Psoas muscle (tissue), 8 donors: ENCODE data around the gene SEMA4D. TPM values are rescaled to one million over a fixed set of nuclear protein-coding genes. Genes with fewer than 3 reads are reported as not detected.

Experiments used
- ATAC-seq, 4 donors: fragments of 200-7000 bp; cut with Tn5 transposase; one replicate each; pipeline ENCODE4 v1.9.1; 2020; ENCODE audit warnings: moderate library complexity in 3 of 4, mild to moderate bottlenecking in 2 of 4
- DNase-seq, 2 donors: peaks; one replicate each; pipeline ENCODE4 v3.0.0-alpha.2; 2020
- H3K27ac ChIP-seq: fragments of 200-600 bp; one replicate; pipeline ENCODE4 v1.8.0; 2022
- H3K27me3 ChIP-seq, 3 donors: fragments of 200-600 bp in 1 of 3; one replicate each; pipeline versions ENCODE4 v1.6.1 to v1.8.0; 2013 to 2022; ENCODE audit warnings: low read length in 2 of 3, mild to moderate bottlenecking in 2 of 3, moderate library complexity in 1 of 3; ENCODE audit not compliant: insufficient read depth in 3 of 3
- H3K36me3 ChIP-seq, 2 donors: fragments of 200-600 bp in 1 of 2; one replicate each; pipeline versions ENCODE4 v1.6.1 to v1.8.0; 2013 to 2022; ENCODE audit warnings: low read depth in 1 of 2, mild to moderate bottlenecking in 1 of 2, moderate library complexity in 1 of 2; ENCODE audit not compliant: insufficient read depth in 1 of 2
- H3K4me1 ChIP-seq: fragments of 200-600 bp; one replicate; pipeline ENCODE4 v1.8.0; 2022
- H3K4me3 ChIP-seq: fragments of 200-600 bp; one replicate; pipeline ENCODE4 v1.8.0; 2022; ENCODE audit warnings: mild to moderate bottlenecking
- H3K9me3 ChIP-seq: fragments of 200-600 bp; one replicate; pipeline ENCODE4 v1.8.0; 2022
- WGBS, 3 donors: extraction: QIAGEN DNeasy Blood & Tissue Kit; methylation state at CpG; one replicate each; pipeline versions ENCODE4 v1.1.6 to v1.1.7; 2013; 5-methylcytosine and 5-hydroxymethylcytosine counted together
- intact Hi-C, 2 donors: fragments of 100-400 bp; cut with DNase I; formaldehyde crosslinking; loops; one replicate each; pipeline versions ENCODE4 v1.11.0 to v1.14.2; 2022
- polyA plus RNA-seq, 3 donors: library from polyadenylated mRNA; stranded (reverse); fragments of 200-250 nt; gene quantifications; one replicate each; pipeline ENCODE4 v1.2.3, GENCODE V29; 2013
- total RNA-seq, 4 donors: library from RNA; stranded (reverse); fragmentation: NEBNext Ultra II Directional in 2 of 4; extraction: Animal tissue kit (Norgen Biotek cat#: 25700) in 2 of 4; gene quantifications; one replicate each; pipeline versions ENCODE4 v1.2.1 to v1.2.4, GENCODE V29; 2021 to 2023
- TF ChIP-seq, protein P1 (sequence below): fragments of 200-600 bp; IDR thresholded peaks from one replicate; pipeline ENCODE4 v1.8.0; 2022; ENCODE audit warnings: antibody characterized with exemption
- donor health status: healthy with polysubstance abuse.
- donor health status: DM: no; HTN: no; CAD: no; lungs with moderate emphysema.
- donor health status: Bipolar disorder and iron deficiency.
- donor health status: healthy.
- donor health status: DM: yes; HTN: yes; CAD: no.
- donor health status: DM: no; HTN: no; CAD: no.
- donor health status: DM: no; HTN: no; CAD: no.
- donor health status: DM: yes; HTN: yes; CAD: no.

The SEMA4D gene
- total and polyA plus RNA-seq, 7 donors, result 9.3 to 111 (median 32.1) TPM

- 75 to 86% (median 78%) methylated on average over 7 of the region's 7 CpGs for WGBS, 3 donors
- ATAC-seq (no peak), DNase-seq (no peak)
- peaks cover 0 to 5% of the 10 kb centered on the region in 2 donors for H3K36me3 ChIP-seq
- H3K27me3 ChIP-seq, result no peaks in the 10 kb centered on the region
- H3K4me3 ChIP-seq, result peak overlapping the region; percentile 19
- H3K4me1 ChIP-seq, result peaks cover 54% of the 10 kb centered on the region
- TF ChIP-seq, protein P1, sequence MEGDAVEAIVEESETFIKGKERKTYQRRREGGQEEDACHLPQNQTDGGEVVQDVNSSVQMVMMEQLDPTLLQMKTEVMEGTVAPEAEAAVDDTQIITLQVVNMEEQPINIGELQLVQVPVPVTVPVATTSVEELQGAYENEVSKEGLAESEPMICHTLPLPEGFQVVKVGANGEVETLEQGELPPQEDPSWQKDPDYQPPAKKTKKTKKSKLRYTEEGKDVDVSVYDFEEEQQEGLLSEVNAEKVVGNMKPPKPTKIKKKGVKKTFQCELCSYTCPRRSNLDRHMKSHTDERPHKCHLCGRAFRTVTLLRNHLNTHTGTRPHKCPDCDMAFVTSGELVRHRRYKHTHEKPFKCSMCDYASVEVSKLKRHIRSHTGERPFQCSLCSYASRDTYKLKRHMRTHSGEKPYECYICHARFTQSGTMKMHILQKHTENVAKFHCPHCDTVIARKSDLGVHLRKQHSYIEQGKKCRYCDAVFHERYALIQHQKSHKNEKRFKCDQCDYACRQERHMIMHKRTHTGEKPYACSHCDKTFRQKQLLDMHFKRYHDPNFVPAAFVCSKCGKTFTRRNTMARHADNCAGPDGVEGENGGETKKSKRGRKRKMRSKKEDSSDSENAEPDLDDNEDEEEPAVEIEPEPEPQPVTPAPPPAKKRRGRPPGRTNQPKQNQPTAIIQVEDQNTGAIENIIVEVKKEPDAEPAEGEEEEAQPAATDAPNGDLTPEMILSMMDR, result no peak
- H3K27ac ChIP-seq, result peak overlapping the region; percentile 50
- H3K9me3 ChIP-seq, result no peaks in the 10 kb centered on the region
- intact Hi-C loops, result loop anchor here in 1 of 2 donors (5.0 kb wide), 1 partner anchor 35 kb away; no protein-coding TSS in a partner anchor
These were observed 20.5 kb downstream of the SEMA4D start for GRCh38 chr9:89477384-89477783.

DNA sequence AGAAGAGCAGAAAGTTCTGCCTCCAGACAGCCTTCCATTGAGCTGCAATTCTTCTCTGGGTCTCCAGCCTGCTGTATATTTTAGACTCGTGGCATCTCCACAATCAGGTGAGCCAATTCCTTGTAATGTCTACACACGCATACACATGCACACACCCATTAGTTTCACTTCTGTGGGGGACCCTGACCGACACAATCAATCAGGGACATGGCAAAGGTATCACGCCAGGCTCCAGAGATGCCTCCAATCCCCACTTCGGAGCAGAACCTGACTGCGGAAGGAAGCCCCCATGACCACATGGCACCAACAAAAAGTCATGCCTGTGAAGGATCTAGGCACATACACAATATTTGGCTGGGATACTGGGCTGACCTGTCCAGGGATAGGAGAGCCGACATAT, 21.4 kb downstream of the SEMA4D start:
- intact Hi-C loops, result loop anchor here in 1 of 2 donors (5.0 kb wide), 1 partner anchor 34 kb away; no protein-coding TSS in a partner anchor
- DNase-seq, result no peak
- TF ChIP-seq, protein P1, result no peak
- Histone ChIP-seq H3K4me3 (no peak overlapping the region), H3K27me3 (no peaks in the 10 kb centered on the region), H3K36me3 (peaks cover 0 to 5% of the 10 kb centered on the region in 2 donors), H3K27ac (no peak overlapping the region), H3K4me1 (peaks cover 45% of the 10 kb centered on the region), H3K9me3 (no peaks in the 10 kb centered on the region)
- no peak for ATAC-seq
- 85 to 94% (median 88%) methylated on average over 7 of the region's 7 CpGs for WGBS, 3 donors

DNA sequence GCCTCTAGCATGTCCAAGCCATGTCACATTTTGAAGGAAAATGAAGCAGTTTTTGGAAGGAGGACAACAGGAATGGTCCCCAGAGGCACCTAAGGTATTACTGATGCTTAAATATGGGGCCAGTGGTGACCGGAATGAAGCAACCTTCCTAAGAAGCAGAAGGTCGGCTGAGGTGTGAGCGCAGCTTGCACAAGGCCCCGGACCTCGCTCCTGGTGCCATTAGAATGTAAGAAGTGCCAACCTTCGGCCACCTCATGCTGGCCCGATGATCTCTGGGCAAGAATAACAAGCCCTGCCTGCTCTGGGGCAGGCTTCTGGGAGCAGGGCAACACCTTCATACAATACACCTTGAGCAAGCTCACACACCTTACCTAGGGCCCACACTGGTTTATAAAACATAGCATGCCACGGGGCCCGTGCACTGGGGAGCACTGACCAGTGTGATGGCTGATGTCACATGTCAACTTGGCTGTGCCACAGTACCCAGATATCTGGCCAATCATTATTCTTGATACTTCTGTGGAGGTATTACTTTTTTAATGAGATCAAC, 21.9 kb downstream of the SEMA4D start:
- Histone ChIP-seq H3K27ac (no peak overlapping the region), H3K4me1 (peaks cover 39% of the 10 kb centered on the region), H3K4me3 (no peak overlapping the region), H3K9me3 (no peaks in the 10 kb centered on the region), H3K27me3 (no peaks in the 10 kb centered on the region), H3K36me3 (peaks cover 0 to 5% of the 10 kb centered on the region in 2 donors)
- intact Hi-C loops, result loop anchor here in 1 of 2 donors (5.0 kb wide), 1 partner anchor 34 kb away; no protein-coding TSS in a partner anchor
- ATAC-seq (peak in 1 of 4 donors; percentile 23), DNase-seq (no peak)
- WGBS, 3 donors, result 85 to 97% (median 86%) methylated on average over 9 of the region's 9 CpGs
- TF ChIP-seq, protein P1, result no peak

GRCh38 chr9:89474939-89475338, 23.0 kb downstream of the SEMA4D start:
- no peak overlapping the region for H3K27ac ChIP-seq
- TF ChIP-seq, protein P1, result no peak
- 87 to 94% (median 93%) methylated on average over 2 to 3 of the region's 3 CpGs for whole genome bisulfite sequencing, 3 donors

More at GRCh38 chr9:89474939-89475338, 23.0 kb downstream of the SEMA4D start:
- H3K9me3 ChIP-seq, result no peaks in the 10 kb centered on the region
- ATAC-seq, result no peak
- H3K4me1 ChIP-seq, result peaks cover 32% of the 10 kb centered on the region
- H3K36me3 ChIP-seq, result peaks cover 0 to 5% of the 10 kb centered on the region in 2 donors
- intact Hi-C loops, result loop anchor here in 1 of 2 donors (5.0 kb wide), 1 partner anchor 33 kb away; no protein-coding TSS in a partner anchor
- no peak overlapping the region for H3K4me3 ChIP-seq
- no peaks in the 10 kb centered on the region for H3K27me3 ChIP-seq
- no peak for DNase-seq
